Measurements from ENCODE around the gene TRIM54. TPM values are rescaled to one million over a fixed set of nuclear protein-coding genes. Genes with fewer than 3 reads are reported as not detected.
"Not testable (repeated sequence)": the region's sequence is repeated elsewhere in the genome, so short reads cannot be mapped to it uniquely, and the experiment has no call there.

Gene TRIM54
- total RNA-seq, 2 experiments from 2014 or later = not detected

GRCh38 chr2:27261926-27262298 is 20.3 kb upstream of the TRIM54 start:
- no peak for DNase-seq
- CTCF ChIA-PET = interaction anchor here (1.0 kb wide), 1 partner anchor 18 kb away, joined by 3 read pairs; no protein-coding TSS in a partner anchor
- intact Hi-C loops (cut with micrococcal nuclease) = loop anchor here (5.0 kb wide), 2 partner anchors 40 to 165 kb away; no protein-coding TSS in a partner anchor
- no peaks in the 10 kb centered on the region for H3K36me3 Mint-ChIP-seq (ENCODE audit: low read depth)
- peaks cover 26% of the 10 kb centered on the region for H3K4me1 Mint-ChIP-seq (ENCODE audit: low read depth)
- H3K4me3 Mint-ChIP-seq = peak overlapping the region; percentile 41
- H3K27me3 Mint-ChIP-seq (ENCODE audit: low read depth) = peaks cover 60% of the 10 kb centered on the region
- H3K27ac Mint-ChIP-seq = no peak overlapping the region
- no peaks in the 10 kb centered on the region for H3K9me3 Mint-ChIP-seq

DNA sequence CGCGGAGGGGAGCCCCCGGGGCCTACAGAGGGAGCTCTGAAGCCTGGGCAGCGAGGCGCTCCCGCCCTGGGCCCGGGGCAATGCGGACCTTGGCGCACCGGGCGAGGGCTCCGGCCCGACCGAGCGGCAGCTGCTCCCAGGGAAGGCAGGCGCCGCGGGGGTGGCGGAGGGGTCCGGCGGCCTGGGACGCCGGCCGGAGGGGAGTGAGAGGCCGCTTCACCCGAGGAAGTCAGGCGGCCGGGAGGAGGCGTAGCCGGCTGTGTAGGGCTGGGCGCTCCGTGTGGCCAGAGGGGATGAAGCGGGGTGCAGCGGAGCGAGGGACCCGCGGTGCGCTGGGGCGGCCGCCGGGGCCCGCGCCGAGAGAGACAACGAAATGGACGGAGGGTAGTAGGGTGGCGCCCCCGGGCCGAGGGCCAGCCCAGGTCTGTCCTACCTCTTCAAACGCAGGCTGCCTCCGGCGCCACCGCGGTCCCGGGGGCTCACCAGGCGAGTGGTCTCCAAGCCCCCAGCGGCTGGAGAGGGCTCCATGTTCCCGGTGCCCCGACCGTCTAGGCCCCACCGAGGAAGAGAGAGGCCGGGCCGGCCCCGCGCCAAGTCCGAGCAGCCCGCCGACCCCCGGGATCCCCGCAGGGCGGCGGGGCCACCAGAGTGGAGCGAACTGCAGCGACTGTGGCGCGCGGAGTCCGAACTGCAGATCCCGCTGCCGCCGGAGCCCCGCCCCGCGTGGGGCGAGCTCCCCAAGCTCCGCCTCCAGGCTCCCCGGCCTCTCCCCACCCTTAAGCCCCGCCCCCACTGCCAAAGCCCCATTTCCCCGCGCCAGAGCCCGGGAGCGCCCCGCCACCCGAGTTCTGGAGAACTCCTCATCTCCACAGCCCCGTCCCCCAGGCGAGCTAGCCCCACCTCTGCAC is 19.6 kb upstream of the TRIM54 start, which contains the start of gene SLC30A3:
TSS of gene SLC30A3 (minus strand) at position 669 of the 908 bp plus-strand sequence. CDS start at position 528, 141 bp downstream.
- Mint-ChIP-seq H3K9me3 (no peaks in the 10 kb centered on the region), H3K4me3 (peak within 1 kb of the TSS; percentile 77), H3K36me3 (ENCODE audit: low read depth) (no peaks in the 10 kb centered on the region), H3K27ac (no peak within 1 kb of the TSS), H3K27me3 (ENCODE audit: low read depth) (peaks cover 53% of the 10 kb centered on the region), H3K4me1 (ENCODE audit: low read depth) (peaks cover 26% of the 10 kb centered on the region)
- CTCF ChIA-PET = interaction anchor here (0.9 to 5.1 kb wide), 2 partner anchors 17 to 21 kb away, joined by 4 to 44 read pairs; no protein-coding TSS in a partner anchor
- peak; percentile 74 for DNase-seq
- intact Hi-C loops (cut with micrococcal nuclease) = loop anchor here (5.0 kb wide), 2 partner anchors 40 to 165 kb away; no protein-coding TSS in a partner anchor

GRCh38 chr2:27263287-27264252 is 18.7 kb upstream of the TRIM54 start:
- no peak overlapping the region for H3K27ac Mint-ChIP-seq
- H3K4me3 Mint-ChIP-seq = peak overlapping the region; percentile 77
- intact Hi-C loops (cut with micrococcal nuclease) = loop anchor here (5.0 kb wide), 2 partner anchors 39 to 166 kb away; no protein-coding TSS in a partner anchor
- H3K4me1 Mint-ChIP-seq (ENCODE audit: low read depth) = peaks cover 26% of the 10 kb centered on the region
- H3K36me3 Mint-ChIP-seq (ENCODE audit: low read depth) = no peaks in the 10 kb centered on the region
- no peaks in the 10 kb centered on the region for H3K9me3 Mint-ChIP-seq
- no peak for DNase-seq
- peaks cover 48% of the 10 kb centered on the region for H3K27me3 Mint-ChIP-seq (ENCODE audit: low read depth)
- CTCF ChIA-PET = interaction anchor here (0.9 to 5.1 kb wide), 6 partner anchors 15 to 160 kb away, joined by 4 to 44 read pairs (median 5); no protein-coding TSS in a partner anchor

GRCh38 chr2:27264253-27264752 is 17.9 kb upstream of the TRIM54 start:
- Mint-ChIP-seq H3K9me3 (no peaks in the 10 kb centered on the region), H3K4me3 (peak overlapping the region; percentile 77), H3K4me1 (ENCODE audit: low read depth) (peaks cover 26% of the 10 kb centered on the region), H3K27me3 (ENCODE audit: low read depth) (peaks cover 45% of the 10 kb centered on the region), H3K36me3 (ENCODE audit: low read depth) (no peaks in the 10 kb centered on the region), H3K27ac (no peak overlapping the region)
- intact Hi-C loops (cut with micrococcal nuclease) = loop anchor here (5.0 kb wide), 2 partner anchors 38 to 167 kb away; no protein-coding TSS in a partner anchor
- DNase-seq = peak; percentile 39
- CTCF ChIA-PET = interaction anchor here (0.8 to 5.1 kb wide), 10 partner anchors 9 to 177 kb away, joined by 3 to 44 read pairs (median 4); partner anchors contain the start of gene KHK

GRCh38 chr2:27264753-27265535 is 17.3 kb upstream of the TRIM54 start:
- Mint-ChIP-seq H3K27ac (no peak overlapping the region), H3K4me1 (ENCODE audit: low read depth) (peaks cover 26% of the 10 kb centered on the region), H3K9me3 (no peaks in the 10 kb centered on the region), H3K27me3 (ENCODE audit: low read depth) (peaks cover 44% of the 10 kb centered on the region), H3K36me3 (ENCODE audit: low read depth) (no peaks in the 10 kb centered on the region), H3K4me3 (peak overlapping the region; percentile 77)
- CTCF ChIA-PET = interaction anchor here (0.6 to 5.1 kb wide), 17 partner anchors 8 to 419 kb away, joined by 3 to 44 read pairs (median 4); partner anchors contain the start of genes KHK and TRIM54
- peak; percentile 81 for DNase-seq
- intact Hi-C loops (cut with micrococcal nuclease) = loop anchor here (1.0 to 5.0 kb wide), 3 partner anchors 15 to 168 kb away; no protein-coding TSS in a partner anchor

- no peak overlapping the region for H3K27ac Mint-ChIP-seq
- no peaks in the 10 kb centered on the region for H3K9me3 Mint-ChIP-seq
- CTCF ChIA-PET = interaction anchor here (0.6 to 5.1 kb wide), 13 partner anchors 8 to 420 kb away, joined by 3 to 44 read pairs (median 3); partner anchors contain the start of genes KHK and TRIM54
- peaks cover 39% of the 10 kb centered on the region for H3K27me3 Mint-ChIP-seq (ENCODE audit: low read depth)
- no peak for DNase-seq
- H3K4me1 Mint-ChIP-seq (ENCODE audit: low read depth) = peaks cover 26% of the 10 kb centered on the region
- H3K4me3 Mint-ChIP-seq = peak overlapping the region; percentile 39
- intact Hi-C loops (cut with micrococcal nuclease) = loop anchor here (1.0 kb wide), 1 partner anchor 15 kb away; no protein-coding TSS in a partner anchor
- H3K36me3 Mint-ChIP-seq (ENCODE audit: low read depth) = no peaks in the 10 kb centered on the region
Measured at GRCh38 chr2:27265536-27265870, 16.7 kb upstream of the TRIM54 start.

- H3K36me3 Mint-ChIP-seq (ENCODE audit: low read depth); H3K4me3 Mint-ChIP-seq; intact Hi-C loops (cut with micrococcal nuclease); H3K9me3 Mint-ChIP-seq; DNase-seq; H3K27ac Mint-ChIP-seq: not testable (repeated sequence)
- Mint-ChIP-seq H3K27me3 (ENCODE audit: low read depth) (peaks cover 21% of the 10 kb centered on the region), H3K4me1 (ENCODE audit: low read depth) (peaks cover 15% of the 10 kb centered on the region)
- CTCF ChIA-PET = interaction anchor here (0.8 to 0.9 kb wide), 2 partner anchors 11 kb away, joined by 3 to 4 read pairs; no protein-coding TSS in a partner anchor
Measured at GRCh38 chr2:27268296-27268695, 13.9 kb upstream of the TRIM54 start.

DNA sequence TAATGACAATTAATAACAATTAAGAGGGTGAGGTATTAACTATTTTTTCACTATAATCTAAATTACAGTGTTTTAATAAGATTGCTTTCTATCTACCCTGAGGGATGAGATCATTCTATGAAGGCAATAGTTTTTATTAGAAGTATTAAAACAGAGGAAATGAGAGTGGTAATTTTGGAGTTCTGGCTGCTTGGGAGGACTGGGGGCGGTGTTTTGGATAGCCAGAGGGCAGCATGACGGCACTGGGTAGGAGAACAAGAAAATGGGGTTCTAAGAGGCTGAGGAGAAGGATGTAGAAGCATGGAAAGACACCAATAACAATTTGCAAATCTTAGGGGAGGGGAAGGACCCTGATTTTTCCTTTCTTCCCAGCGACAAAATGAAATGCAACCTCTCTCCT is 12.1 kb upstream of the TRIM54 start:
- H3K4me1 Mint-ChIP-seq (ENCODE audit: low read depth) = peaks cover 3% of the 10 kb centered on the region
- no peaks in the 10 kb centered on the region for H3K36me3 Mint-ChIP-seq (ENCODE audit: low read depth)
- H3K9me3 Mint-ChIP-seq = no peaks in the 10 kb centered on the region
- no peak overlapping the region for H3K27ac Mint-ChIP-seq
- peaks cover 8% of the 10 kb centered on the region for H3K27me3 Mint-ChIP-seq (ENCODE audit: low read depth)
- H3K4me3 Mint-ChIP-seq = no peak overlapping the region
- DNase-seq = no peak
- CTCF ChIA-PET = interaction anchor here (1.0 to 3.5 kb wide), 2 partner anchors 10 to 32 kb away, joined by 6 to 20 read pairs; no protein-coding TSS in a partner anchor
- intact Hi-C loops (cut with micrococcal nuclease) = no loop called here

GRCh38 chr2:27270670-27271069 is 11.6 kb upstream of the TRIM54 start:
- CTCF ChIA-PET = interaction anchor here (0.6 to 3.5 kb wide), 3 partner anchors 9 to 162 kb away, joined by 3 to 20 read pairs (median 6); no protein-coding TSS in a partner anchor
- H3K4me3 Mint-ChIP-seq = no peak overlapping the region
- DNase-seq = no peak
- no peak overlapping the region for H3K27ac Mint-ChIP-seq
- intact Hi-C loops (cut with micrococcal nuclease) = no loop called here
- H3K36me3 Mint-ChIP-seq (ENCODE audit: low read depth) = no peaks in the 10 kb centered on the region
- H3K27me3 Mint-ChIP-seq (ENCODE audit: low read depth) = peaks cover 3% of the 10 kb centered on the region
- H3K9me3 Mint-ChIP-seq = no peaks in the 10 kb centered on the region
- no peaks in the 10 kb centered on the region for H3K4me1 Mint-ChIP-seq (ENCODE audit: low read depth)

DNA sequence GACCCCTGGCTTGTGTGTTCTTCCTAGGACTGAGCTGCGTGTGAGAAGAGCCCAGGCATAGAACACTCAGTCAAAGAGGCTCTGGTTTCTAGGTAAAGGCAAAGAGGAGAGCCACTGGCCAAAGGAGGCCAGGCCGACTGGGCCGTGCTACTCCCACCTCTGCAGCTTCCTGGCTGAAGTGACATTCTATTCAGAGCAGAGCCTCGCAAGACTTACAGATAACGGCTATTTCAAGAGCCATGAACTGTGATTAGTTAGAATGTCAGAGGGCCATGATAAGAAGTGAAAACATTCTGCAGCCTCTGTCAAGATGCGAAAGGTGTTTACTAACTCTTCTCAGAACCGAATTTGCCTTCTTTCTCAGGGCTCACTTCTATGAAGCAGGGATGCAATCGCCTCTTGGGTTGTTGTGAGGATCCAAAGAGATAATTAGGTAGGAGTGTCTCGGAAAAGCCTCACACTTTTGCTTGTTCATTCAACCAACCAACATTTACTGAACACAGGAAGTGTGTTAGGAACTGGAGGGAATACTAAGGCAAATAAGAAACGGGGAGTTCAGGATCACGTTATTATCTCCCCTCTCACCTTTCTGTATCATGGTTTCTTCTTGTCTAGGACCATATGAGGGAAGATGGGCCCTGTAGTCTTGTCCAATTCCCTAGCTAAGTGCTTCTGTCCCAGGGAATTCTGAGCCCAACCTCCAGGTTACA is 10.4 kb upstream of the TRIM54 start:
- Mint-ChIP-seq H3K9me3 (no peaks in the 10 kb centered on the region), H3K27me3 (ENCODE audit: low read depth) (peaks cover 3% of the 10 kb centered on the region), H3K4me1 (ENCODE audit: low read depth) (no peaks in the 10 kb centered on the region), H3K27ac (no peak overlapping the region), H3K4me3 (no peak overlapping the region), H3K36me3 (ENCODE audit: low read depth) (no peaks in the 10 kb centered on the region)
- CTCF ChIA-PET = interaction anchor here (0.6 to 3.5 kb wide), 5 partner anchors 8 to 426 kb away, joined by 4 to 20 read pairs (median 5); no protein-coding TSS in a partner anchor
- no peak for DNase-seq
- intact Hi-C loops (cut with micrococcal nuclease) = no loop called here

All from activated naive CD4-positive, alpha-beta T cell treated with anti-CD3 and anti-CD28 coated beads for 36 hours (primary cell).